IMR-90 (cell line): ENCODE data around the gene DNAJB5. TPM values are rescaled to one million over a fixed set of nuclear protein-coding genes. Genes with fewer than 3 reads are reported as not detected.

ENCODE experiments used
- ATAC-seq: fragments of 200-7000 bp; cut with Tn5 transposase; 2 replicates; pipeline ENCODE4 v1.9.1; 2020; ENCODE audit warnings: low read depth, mild to moderate bottlenecking, moderate library complexity
- BruUV-seq: library from RNA; stranded (reverse); fragments of 400-500 nt; replicated peaks from 2 replicates; lab custom pipeline; 2021; lab: Mats Ljungman, UMichigan
- CTCF ChIA-PET: fragments of 300-600 bp; formaldehyde crosslinking; extraction: SDS; loops from one replicate; lab custom pipeline; 2021; ENCODE audit warnings: antibody characterized with exemption; lab: Yijun Ruan, JAX
- POLR2A ChIA-PET: fragments of 300-600 bp; sonication (Branson Sonifier 250); formaldehyde crosslinking; loops from one replicate; lab custom pipeline; 2022; ENCODE audit warnings: antibody characterized with exemption; ENCODE audit not compliant: unreplicated experiment; lab: Charles Lee
- DNase-seq: peaks from one replicate; pipeline ENCODE4 v3.0.0; 2013
- H2AFZ ChIP-seq: replicated peaks from 2 replicates; pipeline ENCODE3; 2013; ENCODE audit warnings: low read length, mild to moderate bottlenecking; ENCODE audit not compliant: poor library complexity
- H2AK5ac ChIP-seq: 2 replicates; pipeline ENCODE4 v1.6.1; 2013; ENCODE audit warnings: low read depth, low read length, inconsistent platforms
- H2AK9ac ChIP-seq: replicated peaks from 2 replicates; pipeline ENCODE3; 2013; ENCODE audit warnings: mild to moderate bottlenecking, low read depth, low read length, moderate library complexity; ENCODE audit not compliant: poor library complexity
- H2BK120ac ChIP-seq: 2 replicates; pipeline ENCODE4 v1.6.1; 2013; ENCODE audit warnings: low read depth, low read length, inconsistent platforms
- H2BK15ac ChIP-seq: 3 replicates; pipeline ENCODE4 v1.6.1; 2013; ENCODE audit warnings: low read depth, low read length, inconsistent platforms
- H2BK20ac ChIP-seq: 2 replicates; pipeline ENCODE4 v1.6.1; 2013; ENCODE audit warnings: low read depth, mild to moderate bottlenecking, inconsistent platforms, low read length, moderate library complexity
- H2BK5ac ChIP-seq: 2 replicates; pipeline ENCODE4 v1.6.1; 2013; ENCODE audit warnings: mild to moderate bottlenecking, low read depth, low read length, inconsistent platforms; ENCODE audit not compliant: poor library complexity, severe bottlenecking
- H3K14ac ChIP-seq: replicated peaks from 2 replicates; pipeline ENCODE4 v1.6.1; 2013; ENCODE audit warnings: low read depth, low read length, inconsistent platforms
- H3K18ac ChIP-seq: 2 replicates; pipeline ENCODE4 v1.6.1; 2013; ENCODE audit warnings: low read depth, low read length, control low read depth
- H3K23ac ChIP-seq: 2 replicates; pipeline ENCODE4 v1.6.1; 2013; ENCODE audit warnings: low read depth, low read length, inconsistent platforms
- H3K27ac ChIP-seq: 2 replicates; pipeline ENCODE4 v1.5.1; 2013; ENCODE audit warnings: mild to moderate bottlenecking, control low read depth, low read length; ENCODE audit not compliant: insufficient read depth
- H3K27me3 ChIP-seq: 2 replicates; pipeline ENCODE4 v1.6.1; 2013; ENCODE audit warnings: low read length; ENCODE audit not compliant: control insufficient read depth, insufficient read depth
- H3K36me3 ChIP-seq: 2 replicates; pipeline ENCODE4 v1.6.1; 2013; ENCODE audit warnings: low read length, mixed read lengths; ENCODE audit not compliant: control insufficient read depth, insufficient read depth
- H3K4ac ChIP-seq: 2 replicates; pipeline ENCODE4 v1.6.1; 2013; ENCODE audit warnings: low read depth, low read length, inconsistent platforms
- H3K4me1 ChIP-seq: 2 replicates; pipeline ENCODE4 v1.6.1; 2013; ENCODE audit warnings: low read length, mixed read lengths; ENCODE audit not compliant: control insufficient read depth, insufficient read depth
- H3K4me2 ChIP-seq: 2 replicates; pipeline ENCODE4 v1.6.1; 2013; ENCODE audit warnings: low read depth, mild to moderate bottlenecking, control low read depth, low read length, moderate library complexity
- H3K4me3 ChIP-seq: 2 replicates; pipeline ENCODE4 v1.5.1; 2013; ENCODE audit warnings: low read depth, mild to moderate bottlenecking, control low read depth, low read length, moderate library complexity; ENCODE audit not compliant: insufficient read depth
- H3K56ac ChIP-seq: 2 replicates; pipeline ENCODE4 v1.6.1; 2013; ENCODE audit warnings: low read length, inconsistent platforms; ENCODE audit not compliant: insufficient read depth; ENCODE audit errors: extremely low read depth
- H3K79me1 ChIP-seq, 2 experiments: 2 replicates each; pipeline ENCODE4 v1.6.1; 2013; ENCODE audit warnings: low read length in 2 of 2, inconsistent platforms in 1 of 2, low read depth in 1 of 2
- H3K9ac ChIP-seq: 2 replicates; pipeline ENCODE4 v1.6.1; 2013; ENCODE audit warnings: low read depth, low read length, control low read depth
- H3K9me1 ChIP-seq: 2 replicates; pipeline ENCODE4 v1.6.1; 2013; ENCODE audit warnings: low read length, inconsistent platforms; ENCODE audit not compliant: insufficient read depth
- H3K9me3 ChIP-seq: 2 replicates; pipeline ENCODE4 v1.6.1; 2013; ENCODE audit warnings: low read length; ENCODE audit not compliant: control insufficient read depth, insufficient read depth
- H4K20me1 ChIP-seq: 2 replicates; pipeline ENCODE4 v1.6.1; 2013; ENCODE audit warnings: low read length, inconsistent platforms; ENCODE audit not compliant: insufficient read depth
- H4K5ac ChIP-seq: 2 replicates; pipeline ENCODE4 v1.6.1; 2013; ENCODE audit warnings: mild to moderate bottlenecking, low read depth, low read length, control low read depth
- H4K8ac ChIP-seq, 2 experiments: 2 replicates each; pipeline ENCODE4 v1.6.1; 2013; ENCODE audit warnings: low read depth in 2 of 2, low read length in 2 of 2, control low read depth in 1 of 2, inconsistent platforms in 1 of 2
- H4K91ac ChIP-seq: 2 replicates; pipeline ENCODE4 v1.6.1; 2013; ENCODE audit warnings: low read depth, low read length, inconsistent platforms; ENCODE audit not compliant: insufficient read depth
- CEBPB ChIP-seq: IDR thresholded peaks from 2 replicates; pipeline ENCODE4 v1.6.1; 2012; ENCODE audit warnings: low read depth, low read length, improper control_type of control experiment
- CHD1 ChIP-seq: IDR thresholded peaks from 2 replicates; pipeline ENCODE4 v1.6.1; 2012; ENCODE audit warnings: low read depth, low read length, improper control_type of control experiment
- ELK1 ChIP-seq: fragments of 150-350 bp; IDR thresholded peaks from 2 replicates; pipeline ENCODE4 v1.6.1; 2016; ENCODE audit warnings: low read depth, mild to moderate bottlenecking, low read length, moderate library complexity, borderline replicate concordance
- FOS ChIP-seq: fragments of 150-350 bp; IDR thresholded peaks from 2 replicates; pipeline ENCODE4 v1.6.1; 2016; ENCODE audit warnings: low read depth, low read length
- MAFK ChIP-seq: IDR thresholded peaks from 2 replicates; pipeline ENCODE4 v1.6.1; 2012; ENCODE audit warnings: low read depth, low read length, improper control_type of control experiment
- NFE2L2 ChIP-seq: fragments of 150-350 bp; IDR thresholded peaks from 2 replicates; pipeline ENCODE4 v1.6.1; 2016; ENCODE audit warnings: low read depth, mild to moderate bottlenecking, low read length
- RAD21 ChIP-seq: IDR thresholded peaks from 2 replicates; pipeline ENCODE4 v1.6.1; 2012; ENCODE audit warnings: low read length, improper control_type of control experiment
- SMC3 ChIP-seq: fragments of 150-350 bp; IDR thresholded peaks from 2 replicates; pipeline ENCODE4 v1.6.1; 2016; ENCODE audit warnings: low read depth, mild to moderate bottlenecking, antibody characterized with exemption, low read length, moderate library complexity
- WGBS, 2 experiments: methylation state at CpG; one replicate each; pipeline versions ENCODE4 v1.1.5 to v1.1.7; 2013; ENCODE audit warnings: missing lambda C conversion rate in 2 of 2; ENCODE audit not compliant: insufficient read length in 1 of 2; ENCODE audit errors: extremely low coverage in 2 of 2; 5-methylcytosine and 5-hydroxymethylcytosine counted together
- dilution Hi-C: fragments of 300-500 bp; cut with HindIII; formaldehyde crosslinking; loops from one replicate; pipeline ENCODE4 v1.14.3; 2018; ENCODE audit warnings: low sequenced_read_pairs; ENCODE audit not compliant: unreplicated experiment
- in situ Hi-C: fragments of 300-500 bp; cut with MboI; formaldehyde crosslinking; loops from 3 replicates; pipeline ENCODE4 v1.14.3; 2019; ENCODE audit warnings: low sequenced_read_pairs, inconsistent platforms, mixed read lengths
- intact Hi-C: fragments of 100-400 bp; cut with micrococcal nuclease; formaldehyde crosslinking; loops from 2 replicates; pipeline ENCODE4 v1.10.0; 2022
- polyA plus RNA-seq, 3 experiments: library from polyadenylated mRNA; depleted of rRNA; stranded (reverse); fragments of >200 nt; gene quantifications; 2 replicates each; pipeline ENCODE4 v1.2.3, GENCODE V29; 2012; ENCODE audit warnings: low replicate concordance in 1 of 3
- total RNA-seq: library from RNA; depleted of rRNA; stranded (reverse); fragments of >200 nt; gene quantifications from 2 replicates; pipeline ENCODE4 v1.2.3, GENCODE V29; 2012

DNAJB5 gene
- total and polyA plus RNA-seq, 2 of the 4 experiments (the other 2 are of a cell fraction) = 11.4 to 14.9 TPM

GRCh38 chr9:35027374-35027773, 37.8 kb downstream of the DNAJB5 start:
- Histone ChIP-seq H3K56ac (no peak overlapping the region), H2BK20ac (no peak overlapping the region), H2BK120ac (peak overlapping the region; percentile 27; the same call in 1 of the 2 replicates), H3K36me3 (0 out of 2 replicates have a peak, but pooled peaks cover under 1% of the 10 kb centered on the region), H3K23ac (no peak overlapping the region), H4K91ac (peak overlapping the region; percentile 18; the same call in 1 of the 2 replicates), H2AFZ (no peak overlapping the region), H4K8ac (0 out of 4 replicates have a peak overlapping the region, but pooled peaks of 1 of the 2 experiments have one; percentile 21), H2BK5ac (no peak overlapping the region), H3K79me1 (no peaks in the 10 kb centered on the region), H3K4me2 (no peak overlapping the region), H3K9me3 (no peaks in the 10 kb centered on the region), H3K14ac (peak overlapping the region; percentile 86), H4K20me1 (no peaks in the 10 kb centered on the region), H3K9ac (no peak overlapping the region), H3K18ac (no peak overlapping the region), H2AK5ac (0 out of 2 replicates have a peak overlapping the region, but pooled peaks have one; percentile 24), H4K5ac (no peak overlapping the region), H3K27me3 (no peaks in the 10 kb centered on the region), H3K27ac (no peak overlapping the region), H3K4me1 (peaks cover 7% of the 10 kb centered on the region), H2BK15ac (0 out of 3 replicates have a peak overlapping the region, but pooled peaks have one; percentile 54), H2AK9ac (no peak overlapping the region), H3K4ac (0 out of 2 replicates have a peak overlapping the region, but pooled peaks have one; percentile 29), H3K9me1 (peaks cover 8% of the 10 kb centered on the region; the same call in 1 of the 2 replicates), H3K4me3 (no peak overlapping the region)
- CTCF ChIA-PET = interaction anchor here (1.3 kb wide), 1 partner anchor 30 kb away, joined by 3 read pairs; no protein-coding TSS in a partner anchor
- WGBS, 2 experiments = no CpG with 5 or more reads among the region's 1 CpG
- TF ChIP-seq CEBPB (no peak), ELK1 (no peak), FOS (no peak), SMC3 (no peak), RAD21 (no peak), NFE2L2 (no peak), CHD1 (no peak), MAFK (no peak)
- no TSS peak for BruUV-seq
- dilution Hi-C loops (no loop called here), intact Hi-C loops (no loop called here), in situ Hi-C loops (no loop called here)
- POLR2A ChIA-PET = no interaction called here
- DNase-seq = no peak
- ATAC-seq = no peak
